ENCODE measurements around the gene OSBPL3.

Gene OSBPL3

DNA sequence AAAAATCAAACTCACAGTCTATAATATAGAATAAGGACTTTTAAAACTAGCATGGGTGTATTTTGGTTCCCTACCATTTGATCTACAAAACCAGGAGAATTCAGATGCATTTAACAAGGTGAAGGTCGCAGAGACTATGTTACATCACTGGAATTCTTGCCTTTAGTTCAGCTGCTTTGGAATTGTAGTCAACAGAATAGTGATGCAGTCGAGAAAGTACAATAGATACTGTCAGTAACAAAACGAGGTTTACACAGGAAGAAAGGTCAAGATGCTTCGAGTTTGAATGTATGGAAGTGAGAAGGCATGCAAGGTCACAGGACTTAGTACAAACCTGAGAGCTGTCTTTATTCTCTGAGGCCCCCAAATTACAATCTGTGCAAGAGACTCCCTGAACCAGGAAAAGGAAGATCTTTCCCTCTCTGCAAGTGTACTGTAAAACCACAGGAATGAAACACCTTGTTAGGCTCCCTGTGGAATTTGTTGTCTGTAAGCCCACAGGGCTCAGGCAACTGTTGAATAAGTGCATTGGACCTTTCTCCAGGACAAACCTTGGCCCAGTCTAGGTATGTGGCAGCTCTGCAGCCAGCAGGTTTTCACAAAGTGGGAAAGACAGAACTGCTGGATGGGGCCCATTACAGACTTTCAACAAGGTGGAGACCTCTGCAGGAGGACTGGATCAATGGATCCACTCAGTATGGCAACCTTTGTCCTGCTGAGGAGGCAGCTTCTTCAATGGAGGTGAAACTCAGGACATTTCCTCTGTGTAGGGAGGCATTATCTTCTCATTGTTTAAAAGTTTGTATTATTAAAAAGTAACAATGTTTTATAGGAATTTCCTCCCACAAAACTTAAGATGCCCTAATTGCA is 121.6 kb downstream of the OSBPL3 start:
- no peak for DNase-seq

DNA sequence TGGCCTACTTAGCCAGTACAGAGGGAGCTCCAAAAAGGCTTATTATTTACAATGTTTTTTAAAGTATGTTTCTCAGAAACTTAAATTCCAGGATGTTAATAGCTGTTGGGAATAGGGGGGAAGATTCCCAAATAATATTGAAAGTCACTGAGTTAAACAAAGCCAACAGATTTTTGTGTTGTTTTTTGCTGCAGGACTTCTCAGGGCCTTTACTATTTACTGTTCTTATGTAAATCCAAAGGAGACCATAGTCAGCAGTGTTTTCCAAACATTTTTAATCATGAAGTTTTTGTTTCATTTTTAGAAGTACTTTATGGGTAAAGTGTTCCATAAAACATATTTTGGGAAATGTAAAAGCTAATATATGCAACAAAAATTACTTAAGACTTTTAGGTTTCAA is 122.4 kb downstream of the OSBPL3 start:
- DNase-seq = no peak

DNA sequence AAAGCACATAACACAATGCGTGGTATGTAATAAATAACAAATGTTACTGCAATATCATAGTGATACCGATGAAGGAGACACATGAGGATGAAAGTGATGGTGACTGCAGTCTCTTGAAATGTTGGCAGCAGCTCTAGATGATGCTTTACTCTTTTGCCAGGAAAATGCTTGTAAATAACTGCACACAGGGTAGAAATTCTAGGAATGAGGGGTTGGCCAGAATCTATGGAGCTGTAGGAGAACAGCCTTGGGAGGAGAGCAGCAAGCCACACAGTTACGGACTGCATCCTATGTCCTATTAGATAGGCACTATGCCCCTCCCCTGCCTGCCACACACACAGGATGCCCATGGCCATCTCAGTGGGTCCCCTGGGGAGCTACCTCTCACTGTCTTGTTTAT is 125.1 kb downstream of the OSBPL3 start:
- DNase-seq = no peak

DNA sequence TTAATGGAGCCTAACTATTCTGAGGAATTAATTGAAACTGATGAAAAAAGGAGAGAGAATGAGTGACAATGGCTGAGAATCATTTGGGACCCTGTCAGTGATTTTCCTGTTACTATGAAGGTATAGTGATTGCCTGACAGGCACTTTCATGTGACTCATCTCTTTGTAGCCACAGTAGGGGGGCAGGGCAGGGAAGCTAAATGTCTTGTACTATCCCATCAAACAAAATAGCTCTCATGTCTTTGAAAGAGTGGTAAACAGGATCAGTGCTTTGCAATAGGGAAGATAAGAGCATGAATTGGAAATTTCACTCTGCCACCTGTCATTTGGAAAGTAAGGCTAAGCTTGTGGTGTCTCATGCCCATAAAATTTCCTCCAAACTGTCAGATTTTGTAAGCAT is 128.2 kb downstream of the OSBPL3 start:
- DNase-seq = peak; percentile 62

DNA sequence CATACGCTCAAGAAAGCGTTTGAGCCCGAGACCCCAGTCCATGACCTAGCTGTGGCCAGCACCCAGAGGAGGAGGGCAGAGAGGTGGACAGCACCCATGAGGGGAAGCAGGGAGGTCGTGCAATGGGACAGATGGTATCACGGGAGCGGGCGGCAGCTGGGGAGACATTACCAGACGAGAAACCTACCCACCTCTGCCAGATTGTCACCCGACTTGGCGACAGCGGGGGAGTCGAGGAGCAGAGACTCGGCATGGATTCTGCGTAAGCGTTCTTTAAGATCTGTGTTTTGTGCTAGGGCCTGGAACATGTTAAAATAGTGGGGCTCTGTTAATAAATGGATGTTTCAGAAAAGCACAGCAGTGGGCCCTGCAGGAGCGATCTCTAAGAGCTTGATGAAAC is 131.1 kb downstream of the OSBPL3 start:
- DNase-seq = no peak

DNA sequence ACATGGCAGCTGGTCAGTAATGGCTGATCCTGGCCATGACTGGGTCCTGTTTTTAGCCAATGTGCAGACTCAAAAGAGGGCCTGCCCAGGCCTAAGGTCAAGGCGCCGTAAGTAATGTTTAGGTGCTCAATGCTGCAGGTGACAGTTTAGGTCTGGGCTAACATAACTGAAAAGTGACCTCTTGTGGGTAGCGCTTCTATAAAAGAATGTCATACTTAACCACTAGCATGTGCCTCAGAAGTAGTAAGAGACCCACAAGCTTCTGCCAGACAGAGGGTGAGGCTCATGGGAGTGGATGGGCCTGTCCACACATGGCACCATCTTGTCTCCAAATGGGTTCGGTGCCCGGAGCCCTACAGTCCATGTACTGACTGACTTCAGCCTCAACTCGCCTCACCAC is 132.2 kb downstream of the OSBPL3 start:
- no peak for DNase-seq

DNA sequence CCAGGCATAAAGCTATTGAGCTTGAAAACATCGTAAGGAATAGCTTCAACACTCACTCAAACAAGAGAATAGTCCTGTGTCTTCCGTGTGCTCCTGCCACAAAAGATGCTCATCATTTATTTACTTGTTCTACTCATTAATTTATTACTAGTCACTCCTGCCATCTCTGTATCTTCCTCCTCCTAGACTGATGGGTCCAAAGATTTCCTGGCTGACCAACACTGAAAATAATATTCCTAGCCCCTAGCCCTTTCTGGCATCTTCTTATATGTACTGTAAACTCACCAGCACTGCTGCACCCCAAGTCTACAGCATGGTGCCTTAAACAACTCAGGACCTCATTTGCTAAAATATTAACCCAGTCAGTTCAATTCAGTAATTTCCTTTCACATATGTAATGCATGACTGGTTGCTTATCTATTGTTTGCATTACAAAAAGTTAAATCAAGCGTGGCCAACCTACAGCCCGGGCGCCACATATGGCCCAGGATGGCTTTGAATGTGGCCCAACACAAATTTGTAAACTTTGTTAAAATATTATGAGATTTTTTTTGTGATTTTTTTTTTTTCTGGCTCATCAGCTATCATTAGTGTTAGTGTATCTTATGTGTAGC is 136.1 kb downstream of the OSBPL3 start:
- DNase-seq = no peak

DNA sequence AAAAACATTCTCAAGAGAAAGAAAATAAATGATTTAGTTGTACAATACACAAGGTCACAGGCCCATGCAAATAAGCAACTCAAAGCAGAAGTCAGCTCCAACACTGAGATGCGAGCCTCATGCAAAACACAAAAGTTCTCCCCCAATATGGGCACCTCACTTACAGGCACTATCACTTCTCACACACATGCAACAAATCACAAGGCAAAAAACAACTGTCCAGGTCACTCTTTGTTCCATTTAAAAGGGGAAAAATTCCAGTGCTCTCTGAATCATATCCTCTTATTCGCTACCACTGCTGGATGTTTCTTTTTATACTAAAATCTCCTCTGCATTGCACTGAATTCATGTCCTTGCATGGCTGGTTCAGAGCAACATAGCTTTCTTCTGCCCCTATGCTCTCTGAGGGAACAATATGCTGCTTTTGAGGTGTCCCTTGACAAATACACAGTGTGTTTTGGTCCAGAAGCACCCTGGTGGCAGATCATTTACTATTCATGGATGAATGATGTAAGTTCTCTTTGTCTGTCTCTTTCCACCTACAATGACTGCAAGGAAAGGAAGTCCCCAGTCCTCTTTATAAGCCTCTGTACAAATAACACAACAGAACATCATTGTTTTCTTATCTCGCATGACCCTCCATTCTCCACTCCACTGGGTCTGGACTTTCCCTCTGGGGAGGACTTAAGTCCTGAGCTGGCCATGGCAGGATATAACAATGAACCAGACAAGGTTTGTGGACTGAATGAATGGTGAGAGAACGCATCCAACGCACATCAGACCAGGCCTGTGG is 137.3 kb downstream of the OSBPL3 start:
- DNase-seq = no peak

DNA sequence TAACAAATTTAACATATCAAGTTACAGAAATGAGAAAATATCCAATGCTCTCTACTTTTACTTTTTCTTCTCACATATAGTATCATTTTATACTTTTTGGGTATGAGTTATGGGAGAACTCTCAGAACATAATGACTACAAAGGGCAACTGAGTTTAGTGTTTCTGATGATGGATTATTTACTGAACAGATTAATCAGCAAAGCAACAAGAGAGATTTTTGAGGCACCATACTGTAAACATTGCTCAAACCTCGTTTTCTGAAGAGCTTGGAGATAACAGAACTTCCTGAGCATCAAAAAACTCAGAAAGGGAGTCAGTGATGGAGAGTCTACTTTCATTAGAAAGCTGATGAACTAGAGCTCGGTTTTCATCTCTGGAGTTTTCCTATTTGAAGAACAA is 137.9 kb downstream of the OSBPL3 start:
- no peak for DNase-seq

DNA sequence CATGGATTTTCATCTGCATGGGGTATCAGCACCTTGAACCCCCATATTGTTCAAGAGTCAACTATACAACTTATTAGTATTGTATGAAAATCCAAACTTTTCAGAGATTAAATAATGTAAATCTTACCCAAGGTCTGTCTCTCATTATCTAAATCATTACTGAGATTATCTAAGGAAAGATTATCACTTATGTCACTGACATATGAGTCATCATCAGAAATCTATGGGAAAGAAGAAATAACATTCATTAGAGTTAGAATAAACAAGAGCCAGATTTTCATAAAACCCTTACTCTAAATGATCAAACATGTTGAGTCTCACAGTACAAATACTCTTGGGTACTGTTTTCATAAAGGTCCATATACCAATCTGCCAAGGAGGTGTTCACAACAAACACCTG is 139.4 kb downstream of the OSBPL3 start:
- DNase-seq = no peak

DNA sequence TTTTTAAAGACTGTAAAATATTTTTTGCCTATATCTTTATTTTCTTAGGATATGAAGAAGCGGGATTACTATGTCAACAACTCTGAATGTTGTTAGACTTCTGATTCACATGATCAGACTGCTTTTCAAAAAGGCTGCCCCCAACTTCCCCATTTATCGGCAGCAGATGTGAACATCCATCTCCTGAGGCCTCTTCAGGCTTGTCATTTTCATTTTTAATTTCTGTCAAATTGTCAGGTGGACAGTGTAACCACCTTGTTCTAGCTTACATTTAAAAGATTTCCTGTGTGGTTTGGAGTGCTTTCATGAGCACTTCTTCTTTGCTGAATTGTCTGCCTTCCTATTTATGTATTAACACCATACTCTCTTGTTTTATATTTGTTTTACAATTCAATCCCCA is 143.9 kb downstream of the OSBPL3 start:
- no peak for DNase-seq

DNA sequence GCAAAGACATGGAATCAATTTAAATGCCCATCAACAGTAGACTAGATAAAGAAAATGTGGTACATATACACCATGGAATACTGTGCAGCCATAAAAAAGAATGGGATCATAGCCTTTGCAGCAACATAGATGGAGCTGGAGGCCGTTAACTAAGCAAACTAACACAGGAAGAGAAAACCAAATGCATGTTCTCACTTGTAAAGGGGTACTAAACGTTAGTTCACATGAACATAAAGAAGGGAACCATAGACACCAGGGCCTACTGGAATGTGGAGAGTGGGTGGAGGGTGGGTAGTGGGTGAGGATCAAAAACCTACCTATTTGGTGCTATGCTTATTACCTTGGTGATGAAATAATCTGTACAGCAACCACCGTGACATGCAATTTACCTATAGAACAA is 144.3 kb downstream of the OSBPL3 start:
- DNase-seq = no peak

DNA sequence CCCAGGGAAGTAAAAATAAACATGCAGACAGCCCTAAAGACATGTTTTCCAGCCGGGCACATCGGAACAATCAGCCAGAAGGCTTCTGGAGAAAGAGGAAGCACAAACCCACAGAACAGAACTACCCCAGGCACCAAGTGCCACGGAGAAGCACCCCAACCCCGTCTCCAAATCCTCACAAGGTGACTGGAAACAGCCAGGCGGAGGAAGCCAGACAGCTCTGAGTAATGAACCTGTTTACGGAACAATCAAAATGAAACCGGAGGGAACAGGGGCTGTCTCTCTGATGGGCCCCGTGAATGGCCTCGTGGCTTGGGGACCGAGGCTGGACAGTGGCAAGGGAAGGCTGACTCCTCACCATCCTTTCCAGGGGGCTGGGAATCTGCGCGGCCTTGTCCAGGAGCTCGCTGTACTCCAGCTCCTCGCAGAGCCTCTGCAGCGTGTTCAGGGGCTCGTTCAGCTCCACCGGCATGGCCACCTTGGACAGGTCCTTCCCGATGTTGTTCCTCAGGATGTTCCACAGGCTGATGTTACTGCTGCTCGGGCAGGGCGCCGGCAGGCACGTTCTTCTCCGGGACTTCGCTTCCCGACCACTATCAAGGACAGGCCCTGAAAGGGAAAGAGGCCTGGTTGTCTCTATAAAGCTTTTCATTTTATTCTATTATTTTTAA is 145.7 kb downstream of the OSBPL3 start:
- no peak for DNase-seq

DNA sequence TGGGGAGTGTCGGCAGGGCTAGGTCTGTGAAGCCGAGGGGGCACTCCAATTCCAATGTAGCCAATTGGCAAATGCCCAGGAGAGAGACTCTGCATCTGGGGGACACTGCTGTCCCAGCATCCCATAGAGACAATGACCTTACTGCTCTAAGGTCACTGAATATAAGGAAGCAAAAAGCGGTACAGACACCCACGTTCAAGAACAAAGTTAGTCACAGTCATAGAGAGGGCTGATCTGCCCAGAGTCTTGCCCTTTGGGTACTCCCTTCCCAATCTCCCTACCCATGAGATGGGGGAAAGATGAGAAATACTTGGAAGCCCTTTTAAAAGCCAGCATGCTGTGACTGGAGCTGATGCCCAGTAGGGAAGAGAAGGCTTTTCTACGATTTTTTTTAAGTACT is 146.4 kb downstream of the OSBPL3 start:
- DNase-seq = no peak

DNA sequence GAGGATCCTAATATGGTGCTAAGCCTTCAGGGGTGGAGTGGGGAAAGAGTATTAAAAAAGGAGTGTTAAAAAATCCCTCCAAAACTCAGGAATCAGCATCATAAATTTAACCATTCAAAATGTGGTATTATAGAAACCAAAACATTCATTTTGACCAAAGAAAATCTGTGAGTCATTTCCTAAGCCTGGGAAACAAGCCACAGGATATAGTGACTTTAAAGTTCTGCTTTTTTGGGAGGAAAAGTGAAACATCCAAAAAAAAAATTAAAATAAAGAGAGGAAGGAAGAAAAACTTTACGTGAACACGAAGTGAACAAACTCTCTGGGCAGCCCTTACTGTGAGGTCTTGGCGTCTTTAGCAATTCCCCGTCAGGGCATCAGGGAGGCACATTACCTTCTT is 148.7 kb downstream of the OSBPL3 start:
- DNase-seq = peak; percentile 24

DNA sequence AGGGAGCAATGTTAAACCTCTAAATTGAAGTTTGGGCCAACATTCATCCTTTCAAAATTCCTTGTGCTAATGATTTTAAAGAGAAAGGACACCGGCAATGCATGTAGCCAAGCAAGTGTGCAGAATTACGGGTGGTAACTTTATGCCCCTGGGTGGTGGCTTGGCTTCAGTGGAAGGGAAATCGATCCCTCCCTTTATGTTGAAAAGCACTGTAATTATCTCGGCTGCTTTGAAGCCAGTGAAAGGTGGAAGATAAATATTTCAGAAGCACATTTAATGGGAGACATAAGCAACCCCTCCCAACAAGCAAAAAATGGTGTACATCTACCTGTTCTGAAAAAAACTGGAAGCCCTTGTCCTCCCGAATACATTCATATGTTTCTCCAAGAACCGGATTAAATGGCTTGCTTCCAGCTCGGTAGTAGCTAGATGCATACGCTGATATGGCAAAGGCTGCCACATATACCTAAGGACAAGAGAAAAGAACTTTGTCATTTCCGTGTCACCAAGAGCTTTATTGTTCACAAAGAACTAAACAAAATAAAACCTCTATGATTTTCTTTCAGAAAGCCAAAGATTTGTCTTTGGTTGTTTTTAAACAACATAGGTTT is 149.4 kb downstream of the OSBPL3 start:
- DNase-seq = no peak

DNA sequence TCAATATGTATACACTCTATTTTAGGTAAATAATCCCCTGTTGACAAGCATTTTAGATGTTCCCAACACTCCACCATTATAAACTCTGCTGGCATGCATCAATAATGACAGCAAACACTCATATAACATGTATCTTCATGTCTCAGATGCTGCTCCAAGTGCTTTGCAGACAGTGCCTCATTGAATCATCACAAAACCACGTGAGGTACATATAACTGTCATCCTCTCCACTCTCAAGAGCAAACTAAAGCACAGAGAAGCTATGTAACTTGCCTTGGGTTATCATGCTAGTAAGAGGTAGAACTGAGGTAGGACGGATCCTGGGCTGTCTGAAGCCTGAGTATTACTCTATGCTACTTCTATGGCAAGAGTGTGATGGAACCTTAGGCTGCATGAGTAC is 150.2 kb downstream of the OSBPL3 start:
- DNase-seq = peak; percentile 77

DNA sequence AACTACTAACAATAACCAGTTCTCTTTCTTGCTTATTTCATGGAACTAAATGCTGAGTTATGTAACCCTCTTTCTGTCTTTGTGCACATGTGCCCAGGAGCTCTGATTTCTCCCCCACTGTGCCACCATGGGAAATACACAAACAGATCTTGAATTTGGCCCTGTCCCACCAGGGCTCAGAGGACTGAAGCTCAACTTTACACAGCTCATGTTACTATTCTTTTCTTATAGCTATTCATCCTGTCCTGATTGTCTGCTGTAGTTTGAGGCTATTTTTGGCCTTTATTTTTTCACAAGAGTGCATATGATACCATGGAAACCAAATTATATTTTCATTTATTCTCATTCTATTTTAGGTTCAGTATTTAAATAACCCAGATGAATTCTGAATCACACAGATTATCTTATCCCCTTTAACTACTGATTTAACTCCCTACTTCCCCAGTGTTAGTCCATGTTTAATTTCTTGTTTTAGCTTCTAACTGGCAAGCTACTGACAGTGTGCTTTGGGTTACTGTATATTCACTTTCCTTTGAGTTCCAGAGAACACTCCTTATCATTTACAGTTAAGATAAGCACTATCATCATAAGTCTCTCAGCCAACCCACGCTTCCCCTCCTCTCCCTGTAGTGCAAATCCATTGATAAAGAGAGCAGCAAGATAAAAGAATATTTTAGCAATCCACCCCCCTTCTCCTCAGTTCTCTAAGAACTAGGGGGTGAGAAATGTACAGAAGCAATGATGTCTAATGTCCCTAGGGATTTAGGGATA is 150.9 kb downstream of the OSBPL3 start:
- DNase-seq = no peak

DNA sequence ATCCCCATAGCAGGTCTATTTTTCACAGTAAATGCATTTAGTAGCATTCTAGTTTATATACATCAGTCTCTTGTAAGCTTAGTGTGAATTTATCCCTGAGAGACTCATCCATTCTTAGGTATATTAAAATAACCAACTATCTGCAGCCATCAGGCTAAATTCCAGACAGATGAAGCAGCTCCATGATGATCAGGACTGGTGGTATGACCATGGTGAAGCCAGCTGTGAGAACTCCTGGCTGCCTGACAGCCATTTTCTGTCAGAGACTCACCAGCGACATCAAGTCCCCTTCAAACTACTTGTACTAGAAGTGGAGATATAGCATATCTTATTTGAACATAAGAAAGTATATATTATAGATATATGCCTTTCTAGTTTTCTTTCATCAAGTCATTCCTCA is 152.4 kb downstream of the OSBPL3 start:
- DNase-seq = no peak

DNA sequence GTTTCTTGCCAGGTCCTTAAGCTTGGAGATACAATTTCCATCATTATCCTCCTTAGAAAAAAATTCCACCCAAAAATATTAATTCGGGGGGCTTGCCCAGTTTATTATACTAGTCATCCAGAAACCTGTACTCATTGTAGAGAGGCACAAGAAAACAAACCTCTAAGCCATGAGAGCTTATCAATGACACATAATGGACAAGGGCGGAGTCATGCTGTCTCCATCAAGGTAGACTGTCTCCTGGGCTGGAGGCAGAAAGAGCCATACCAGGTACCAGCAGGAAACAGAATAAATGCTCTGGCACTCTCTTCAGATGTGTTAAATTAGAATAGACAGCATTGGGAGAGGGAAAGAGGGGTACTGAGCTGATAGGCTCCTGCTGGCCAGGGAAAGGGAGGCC is 153.0 kb downstream of the OSBPL3 start:
- DNase-seq = peak; percentile 51

DNA sequence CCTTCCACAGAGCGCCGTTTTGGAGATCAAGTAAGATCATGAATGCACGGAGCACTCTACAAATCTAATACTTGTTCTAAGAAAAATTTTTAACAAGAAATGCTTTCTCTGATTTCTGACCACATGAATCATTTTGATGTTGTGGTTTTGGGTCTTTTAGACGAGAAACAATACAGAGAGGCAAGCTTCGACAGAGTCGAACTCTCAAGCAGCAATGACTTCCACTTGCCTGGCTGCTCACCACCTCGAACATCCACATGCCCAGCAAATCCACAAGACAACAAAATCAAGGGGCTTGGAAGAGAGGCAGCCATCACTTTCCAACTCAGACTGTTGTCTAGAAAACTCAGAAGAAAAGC is 153.3 kb downstream of the OSBPL3 start:
- DNase-seq = peak; percentile 58

Data from activated CD4-positive, alpha-beta T cell treated with anti-CD3 and anti-CD28 coated beads, Interleukin-2, Interleukin-6, amounts not matched to agents 100 ng/mL and 50 ng/mL, durations not matched to agents 16 hours and 8 hours (primary cell).